Erythroblast (primary cell): ENCODE measurements around the gene ANAPC13.

ENCODE experiments used
- GATA1 ChIP-seq: IDR thresholded peaks from 2 replicates; pipeline ENCODE4 v1.6.1; 2011; ENCODE audit warnings: low read depth, mild to moderate bottlenecking, control low read depth, low read length, moderate library complexity
- POLR2A ChIP-seq: IDR thresholded peaks from 2 replicates; pipeline ENCODE4 v1.6.1; 2011; ENCODE audit warnings: mild to moderate bottlenecking, low read length

- no peak for TF ChIP-seq POLR2A
- no peak for TF ChIP-seq GATA1
Measured at GRCh38 chr3:134441821-134442220, 44.0 kb downstream of the ANAPC13 start.
